GM21717 (cell line): ENCODE measurements around the gene PLPP1.

Experiments used
- ATAC-seq: cut with Tn5 transposase; IDR thresholded peaks from one replicate; pipeline ENCODE4 v1.9.1; 2021; ENCODE audit warnings: mild to moderate bottlenecking, moderate library complexity; ENCODE audit not compliant: unreplicated experiment

The PLPP1 gene

DNA sequence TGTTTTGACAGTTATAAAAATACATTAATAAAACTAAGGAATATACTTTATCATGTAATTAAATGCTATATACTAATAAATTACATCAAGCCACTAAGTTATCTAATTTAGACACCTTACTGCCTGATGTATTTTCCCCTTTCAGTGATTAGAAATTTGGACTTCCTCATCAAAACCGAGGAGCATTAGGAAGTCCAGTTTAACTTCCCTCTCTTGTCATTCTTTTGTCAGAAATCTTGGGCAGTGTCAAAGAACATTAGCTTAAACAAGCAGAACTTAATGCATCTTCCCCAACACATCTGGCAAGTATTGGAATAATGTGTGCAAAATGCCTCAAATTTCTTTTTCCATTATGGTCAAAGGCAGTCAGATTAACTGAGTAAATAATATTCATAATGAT, 81.6 kb downstream of the PLPP1 start:
- ATAC-seq = no peak

DNA sequence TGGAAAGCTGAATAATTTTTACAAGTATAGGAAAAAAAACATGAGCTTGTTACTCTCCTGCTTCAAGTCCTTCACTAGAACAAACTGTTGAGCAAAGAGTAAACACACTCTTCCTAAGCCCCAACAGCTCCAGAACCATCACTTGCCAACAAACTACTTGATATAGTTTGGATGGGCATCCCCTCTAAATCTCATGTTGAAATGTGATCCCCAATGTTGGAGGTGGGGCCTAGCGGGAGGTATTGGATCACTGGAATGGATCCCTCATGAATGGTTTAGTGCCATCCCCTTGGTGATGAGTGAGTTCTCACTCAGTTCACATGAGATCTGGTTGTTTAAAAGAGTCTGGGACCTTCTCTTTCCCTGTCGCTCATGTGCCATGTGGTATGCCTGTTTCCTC, 82.8 kb downstream of the PLPP1 start:
- ATAC-seq = no peak

DNA sequence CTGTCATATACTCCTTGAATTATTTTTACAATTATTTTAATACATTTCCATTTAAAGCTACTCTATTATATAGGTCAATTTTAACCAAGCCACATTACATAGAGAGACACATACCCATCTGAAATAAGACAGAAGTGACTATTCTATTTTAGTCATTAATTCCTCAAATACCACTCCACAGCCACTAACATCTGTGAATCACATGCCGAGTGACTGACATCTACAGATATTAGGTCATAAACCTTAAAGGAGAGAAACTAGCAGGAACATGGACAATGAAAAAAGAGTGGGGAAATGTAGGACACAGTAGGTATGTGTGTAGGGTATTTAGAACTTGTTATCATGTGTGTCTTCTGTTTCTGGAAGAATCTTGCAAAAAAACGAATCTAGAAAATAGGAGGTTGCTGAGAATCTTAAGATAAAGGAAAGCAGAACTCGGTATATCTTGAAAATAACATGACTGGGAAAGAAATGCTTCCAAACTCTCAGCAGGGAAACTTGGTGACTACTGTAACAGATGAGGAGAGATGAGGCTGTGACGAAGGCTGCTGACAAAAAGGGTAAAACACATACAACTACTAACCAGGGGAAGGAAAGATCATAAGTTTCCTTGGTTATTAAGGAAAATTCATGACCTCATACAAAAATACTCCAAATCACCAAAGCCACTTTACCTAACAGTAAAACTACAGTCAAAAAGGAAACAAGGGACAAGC, 84.6 kb downstream of the PLPP1 start:
- no peak for ATAC-seq

DNA sequence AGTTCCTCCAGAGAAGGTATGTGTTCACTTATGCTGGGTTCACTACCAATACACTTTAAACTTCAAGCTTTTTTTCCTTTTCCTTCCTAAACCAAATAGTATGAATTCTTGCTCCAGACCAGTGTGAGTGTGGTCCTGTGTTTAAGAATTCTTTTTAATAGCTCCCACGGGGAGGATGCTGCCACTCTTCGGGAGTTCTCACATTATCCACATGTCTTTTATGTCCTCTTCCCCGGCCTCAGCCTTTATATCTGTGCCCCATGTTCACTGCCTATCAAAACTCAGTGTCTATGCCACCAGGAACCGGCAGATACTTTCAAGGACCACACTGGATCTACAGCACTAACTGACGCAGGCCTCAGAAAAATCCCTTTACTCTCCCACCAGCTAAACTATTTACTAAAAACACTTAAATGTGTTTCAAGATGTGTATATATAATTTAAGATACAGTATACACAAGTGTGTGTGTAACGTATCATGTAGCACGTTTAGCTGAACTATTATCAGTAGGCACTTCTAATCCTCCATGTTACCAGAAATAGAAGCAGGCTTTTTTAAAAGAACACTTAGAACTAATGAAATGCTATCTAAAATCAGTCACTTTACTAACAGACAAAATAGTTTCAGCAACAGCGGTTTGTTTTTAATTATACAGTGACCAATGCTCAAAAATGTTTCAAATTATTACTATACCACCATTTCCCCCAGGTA, 88.0 kb downstream of the PLPP1 start:
- no peak for ATAC-seq

DNA sequence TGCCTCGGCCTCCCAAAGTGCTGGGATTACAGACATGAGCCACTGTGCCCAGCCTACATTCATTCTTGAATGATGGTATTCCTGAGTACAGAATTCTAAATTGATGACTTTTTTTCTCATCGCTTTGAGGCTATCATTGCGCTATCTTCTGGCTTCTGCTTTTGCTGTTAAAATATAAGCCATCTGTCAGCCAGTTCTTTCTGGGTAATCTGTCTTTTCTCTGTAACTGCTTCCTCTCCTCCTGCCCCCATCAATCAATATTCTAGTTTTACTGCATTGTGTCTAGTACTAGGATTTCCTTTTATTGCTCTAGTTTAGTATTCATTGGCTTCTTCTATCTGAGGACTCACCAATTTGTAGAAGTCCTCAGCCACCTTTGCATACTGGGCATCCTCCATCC, 89.0 kb downstream of the PLPP1 start:
- no peak for ATAC-seq

DNA sequence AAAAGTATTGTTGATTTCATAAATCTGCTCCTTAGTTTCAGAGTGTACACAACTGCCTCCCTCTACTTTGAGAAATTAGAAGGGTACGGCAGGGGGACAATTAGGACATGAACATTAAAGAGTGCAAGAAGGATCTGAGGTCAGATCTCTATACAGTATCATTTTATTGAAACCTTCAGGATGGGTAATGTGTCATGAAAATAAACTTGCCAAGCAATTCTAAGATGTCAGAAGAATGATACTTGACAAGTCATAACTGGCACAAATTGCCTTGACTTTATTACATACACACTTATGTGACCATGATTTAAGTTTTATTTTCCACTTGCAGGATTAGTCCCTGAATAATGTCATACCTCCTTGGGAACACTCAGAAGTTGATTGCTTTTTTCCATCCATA, 92.8 kb downstream of the PLPP1 start:
- ATAC-seq = no peak

DNA sequence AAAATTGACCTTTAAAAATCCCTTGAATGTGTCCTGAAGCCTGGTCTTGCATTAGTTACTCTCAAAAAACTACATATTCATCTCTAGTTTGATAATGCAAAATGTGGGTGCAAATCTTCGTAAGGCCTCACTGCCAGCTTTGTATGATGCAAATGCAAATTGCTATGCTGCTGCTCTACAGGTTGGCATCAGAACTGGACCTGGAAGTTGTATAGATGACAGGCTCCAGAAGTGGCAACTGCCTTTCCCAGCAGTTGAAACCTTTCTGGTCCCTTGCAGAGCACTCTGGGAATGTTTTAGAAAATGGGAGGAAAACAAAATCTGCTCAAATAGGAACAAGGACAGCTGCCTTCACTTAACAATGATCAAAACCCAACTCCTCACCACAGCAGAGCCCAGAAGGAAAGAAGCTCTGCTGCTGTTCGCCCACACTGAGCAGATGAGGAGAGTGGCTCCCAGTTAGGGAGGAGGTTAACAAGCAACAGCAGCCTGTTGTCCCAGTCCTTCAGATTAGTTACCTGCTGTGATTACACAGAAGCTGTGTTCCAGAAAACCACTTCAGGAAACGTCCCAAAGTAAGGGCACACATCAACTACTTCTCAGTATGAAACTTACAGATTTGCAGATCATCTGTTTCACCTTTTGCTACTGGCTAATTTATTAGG, 93.5 kb downstream of the PLPP1 start:
- no peak for ATAC-seq

DNA sequence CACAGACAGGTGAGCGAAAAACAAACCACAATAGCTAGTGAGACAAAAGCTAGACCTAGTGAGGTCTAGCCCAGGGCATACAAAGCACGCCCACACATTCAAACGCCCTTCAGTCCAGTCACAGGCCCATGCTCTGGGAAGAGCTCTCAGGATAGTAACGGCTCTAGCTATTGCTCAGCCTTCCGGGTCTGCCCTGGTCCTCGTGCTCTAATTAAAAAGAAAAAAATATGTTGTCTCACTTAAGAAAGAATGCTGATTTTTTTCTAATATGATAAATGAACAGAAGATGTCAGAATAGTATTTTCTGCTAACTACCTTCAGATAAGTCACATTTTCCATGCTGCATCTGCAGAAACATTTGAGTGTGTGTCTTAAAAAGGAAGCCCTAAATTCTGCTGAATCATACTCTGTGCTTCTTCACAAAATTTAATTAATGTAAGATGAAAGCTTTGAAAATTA, 94.5 kb downstream of the PLPP1 start:
- no peak for ATAC-seq

DNA sequence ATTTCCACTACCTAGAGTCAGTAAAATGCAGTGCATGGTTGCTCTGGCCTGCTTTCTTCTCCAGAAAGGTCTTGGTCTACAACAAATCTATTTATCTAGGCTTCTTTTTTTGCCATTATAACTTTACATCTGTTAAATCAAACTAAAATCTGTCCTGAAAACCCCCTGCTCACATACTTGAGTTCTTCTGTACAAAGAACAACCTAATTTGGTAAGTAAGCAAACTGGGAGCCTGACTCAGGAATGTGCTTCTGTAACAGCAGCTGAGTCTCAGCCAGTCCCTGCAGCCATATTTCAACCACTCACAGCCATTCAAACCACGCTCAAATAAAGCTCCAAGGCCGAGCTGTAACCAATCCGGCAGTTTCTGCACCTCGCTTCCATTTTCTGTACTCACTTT, 95.8 kb downstream of the PLPP1 start:
- no peak for ATAC-seq

DNA sequence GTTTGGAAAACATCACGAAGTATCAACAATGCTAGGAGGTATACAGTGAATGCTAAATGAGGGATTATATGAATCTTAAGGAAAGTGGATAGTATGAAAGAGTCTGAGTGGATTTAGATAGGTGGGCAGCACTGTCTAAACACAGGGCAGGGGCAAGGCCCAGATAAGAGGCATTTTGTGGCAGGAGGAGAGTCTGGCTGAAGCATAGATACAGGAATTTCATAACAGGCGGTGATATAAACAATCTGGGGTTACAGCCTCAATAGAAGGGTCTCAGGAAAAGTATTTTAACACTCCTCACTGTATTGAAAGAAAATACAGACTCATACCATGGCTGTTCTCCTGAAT, 96.9 kb downstream of the PLPP1 start:
- ATAC-seq = no peak

DNA sequence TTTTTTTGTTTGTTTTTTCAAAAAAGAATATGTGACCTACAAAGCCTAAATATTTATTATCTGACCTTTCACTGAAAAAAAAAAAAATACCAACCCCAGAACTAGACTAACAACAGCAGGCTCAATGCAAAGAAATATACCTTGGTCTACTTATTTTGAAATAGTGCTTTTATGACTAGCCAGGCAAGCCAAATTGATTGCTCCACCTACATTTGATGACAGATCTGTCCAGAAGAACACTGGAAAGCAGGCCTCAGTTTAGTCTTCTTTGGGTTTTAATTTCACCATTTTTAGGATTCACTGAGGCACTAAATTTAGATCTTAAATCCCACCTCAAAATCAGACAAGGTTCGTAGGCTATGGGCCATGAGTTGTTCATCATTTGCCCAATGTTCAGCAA, 97.3 kb downstream of the PLPP1 start:
- no peak for ATAC-seq

DNA sequence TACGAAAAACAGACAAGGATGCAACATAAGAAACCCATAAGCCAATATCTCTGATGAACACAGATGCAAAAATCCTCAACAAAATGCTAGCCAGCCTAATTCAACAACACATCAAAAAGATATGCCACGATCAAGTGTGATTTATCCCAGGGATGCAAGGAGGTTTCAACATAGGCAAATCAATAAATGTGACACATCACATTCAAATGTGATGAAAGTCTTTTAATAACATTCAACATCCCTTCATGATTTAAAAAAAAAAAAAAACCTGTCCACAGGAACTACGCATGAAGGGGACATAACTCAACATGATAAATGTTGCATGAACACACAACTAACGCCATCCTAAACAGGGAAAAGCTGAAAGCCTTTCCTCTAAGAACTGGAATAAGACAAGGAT, 102.2 kb downstream of the PLPP1 start:
- no peak for ATAC-seq

DNA sequence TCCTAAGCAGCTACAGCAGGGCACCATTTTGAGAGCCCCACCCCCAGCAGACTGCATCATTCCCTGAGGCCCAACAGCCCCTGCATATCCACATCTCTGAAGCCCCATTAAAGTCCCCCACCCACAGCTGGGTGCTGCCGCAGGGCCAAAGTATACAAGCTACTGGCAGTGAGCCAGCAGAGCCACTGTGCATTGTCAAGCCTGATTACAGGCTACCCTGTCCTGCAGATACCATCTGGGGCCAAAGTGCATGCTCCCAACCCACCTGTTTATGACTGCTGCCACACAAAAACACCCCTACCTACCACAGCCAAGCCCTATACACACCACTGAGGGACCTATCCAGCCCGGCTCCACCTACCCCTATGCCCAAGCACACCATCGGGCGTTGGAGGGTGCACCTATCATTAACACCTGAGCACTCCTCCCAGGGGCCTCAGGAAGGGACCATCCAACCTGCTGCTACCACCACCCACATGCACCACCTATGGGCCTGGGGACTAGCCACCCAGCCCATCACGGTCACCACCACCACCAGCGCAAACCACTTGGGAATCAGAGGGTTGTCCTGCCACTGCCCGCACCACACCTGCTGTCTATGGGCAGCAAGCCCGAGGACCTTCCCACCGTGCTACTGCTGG, 105.0 kb downstream of the PLPP1 start:
- ATAC-seq = no peak

DNA sequence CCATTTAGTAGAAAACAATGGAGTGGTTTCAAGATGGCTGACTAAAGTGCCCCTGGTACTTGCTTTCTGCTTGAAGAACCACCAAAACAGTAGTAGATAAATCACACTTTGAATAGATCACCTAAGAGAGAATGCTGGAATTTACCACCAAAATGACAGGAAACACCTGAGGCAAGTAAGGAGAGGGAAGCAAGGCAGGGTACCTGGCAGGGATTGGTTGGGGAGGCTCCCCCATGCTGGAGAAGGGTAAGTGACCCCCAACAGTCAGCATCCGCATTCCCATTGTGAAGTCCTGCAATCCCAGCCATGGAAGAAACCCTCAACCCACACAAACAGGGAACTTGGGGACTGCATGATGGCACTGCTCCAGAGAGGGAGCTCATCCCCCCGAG, 105.5 kb downstream of the PLPP1 start:
- ATAC-seq = no peak

DNA sequence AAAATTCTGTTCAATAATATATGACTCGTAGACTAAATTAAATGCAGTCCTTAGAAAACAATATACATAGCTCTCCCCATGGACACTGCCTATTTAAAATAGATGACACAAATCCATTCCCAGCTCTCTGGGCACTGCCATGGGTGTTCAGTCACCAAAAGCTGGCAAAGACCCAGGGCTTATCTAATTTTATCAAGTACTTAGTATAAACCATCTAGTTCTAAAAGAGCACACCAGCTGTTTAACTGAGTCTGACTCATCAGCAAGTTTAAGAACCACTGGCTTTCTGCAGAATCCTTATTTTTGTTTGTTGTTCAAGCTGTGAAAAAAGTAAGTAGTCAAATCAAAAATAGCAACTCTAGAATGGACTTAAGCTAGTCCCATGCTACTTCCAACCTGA, 107.6 kb downstream of the PLPP1 start:
- ATAC-seq = no peak

DNA sequence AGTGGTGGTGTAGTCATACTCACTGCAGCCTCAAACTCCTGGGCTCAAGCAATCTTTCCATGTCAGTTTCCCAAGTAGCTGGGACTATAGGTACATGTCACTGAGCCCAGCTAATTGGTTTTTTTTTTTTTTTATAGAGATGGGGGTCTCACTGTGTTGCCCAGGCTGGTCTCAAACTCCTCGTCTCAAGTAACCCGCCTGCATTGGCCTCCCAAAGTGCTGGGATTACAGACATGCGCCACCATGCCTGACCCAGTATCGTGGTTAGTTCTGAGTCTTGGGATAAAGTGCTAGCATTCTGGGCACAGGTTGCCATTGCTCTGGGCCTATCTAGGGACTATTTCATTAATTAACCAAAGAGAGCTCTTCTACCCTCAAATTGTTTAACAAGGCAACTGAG, 108.3 kb downstream of the PLPP1 start:
- no peak for ATAC-seq

DNA sequence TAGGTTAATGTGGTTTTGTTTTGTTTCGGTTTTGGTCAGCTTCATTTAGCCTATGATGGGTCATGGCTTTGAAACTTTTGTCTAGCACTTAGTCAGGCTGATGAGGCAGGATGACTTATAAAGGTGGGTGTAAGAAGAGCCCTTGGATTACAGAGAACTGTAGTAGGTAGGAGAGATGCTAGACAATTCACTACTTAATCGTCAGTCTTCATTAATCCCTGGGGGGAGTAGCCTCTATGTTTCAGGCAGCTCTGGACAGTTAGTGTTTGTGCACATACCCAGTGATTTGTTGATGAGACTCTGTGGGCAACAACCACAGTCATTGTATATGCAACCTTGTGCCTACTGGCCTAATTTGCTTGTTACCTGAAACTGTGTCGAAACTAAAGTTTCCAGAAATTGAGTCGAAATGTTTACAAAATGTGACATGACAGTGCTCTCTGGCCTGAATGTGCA, 113.7 kb downstream of the PLPP1 start:
- peak; percentile 83 for ATAC-seq

DNA sequence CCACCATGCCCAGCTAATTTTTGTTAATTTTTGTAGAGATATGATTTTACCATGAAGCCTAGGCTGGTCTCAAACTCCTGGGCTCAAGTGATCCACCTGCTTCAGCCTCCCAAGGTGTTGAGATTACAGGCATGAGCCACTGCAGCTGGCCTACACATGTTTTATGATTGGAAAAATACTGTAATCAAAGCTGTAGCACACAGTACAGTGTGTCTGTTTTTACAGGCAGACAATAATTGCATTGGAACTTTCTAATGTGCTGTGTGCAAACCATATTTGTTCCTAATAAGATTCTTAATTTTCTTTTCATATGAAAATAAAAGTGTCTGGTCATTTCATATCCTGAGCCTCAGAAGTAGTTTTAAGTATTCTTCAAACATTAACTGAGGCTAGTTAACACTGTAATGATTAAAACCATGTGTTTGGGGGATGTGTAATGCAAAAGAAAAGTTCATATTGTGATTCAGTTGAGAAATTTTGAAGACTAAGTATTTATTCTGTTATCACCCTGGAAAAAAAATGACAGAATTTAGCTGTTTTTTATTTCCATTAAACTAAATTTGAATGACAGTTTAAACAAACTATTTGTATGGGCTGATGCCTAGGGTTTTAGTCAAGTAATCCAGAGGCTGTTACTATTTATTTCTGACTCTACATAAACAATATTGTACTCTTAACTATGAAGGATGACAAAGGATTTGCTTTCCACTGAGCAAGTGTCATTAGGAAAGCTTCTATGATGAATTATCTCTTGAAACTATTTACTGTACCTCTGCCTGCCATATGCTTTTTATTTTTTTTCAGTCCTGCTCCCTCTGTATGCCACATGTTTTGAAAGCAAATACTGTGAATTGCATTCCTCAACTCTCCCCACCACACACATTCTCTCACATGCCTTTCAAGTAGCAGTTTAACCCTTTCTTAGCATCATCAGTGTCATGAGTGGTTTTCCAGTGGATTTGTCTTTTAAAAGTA, 115.5 kb downstream of the PLPP1 start:
- no peak for ATAC-seq

DNA sequence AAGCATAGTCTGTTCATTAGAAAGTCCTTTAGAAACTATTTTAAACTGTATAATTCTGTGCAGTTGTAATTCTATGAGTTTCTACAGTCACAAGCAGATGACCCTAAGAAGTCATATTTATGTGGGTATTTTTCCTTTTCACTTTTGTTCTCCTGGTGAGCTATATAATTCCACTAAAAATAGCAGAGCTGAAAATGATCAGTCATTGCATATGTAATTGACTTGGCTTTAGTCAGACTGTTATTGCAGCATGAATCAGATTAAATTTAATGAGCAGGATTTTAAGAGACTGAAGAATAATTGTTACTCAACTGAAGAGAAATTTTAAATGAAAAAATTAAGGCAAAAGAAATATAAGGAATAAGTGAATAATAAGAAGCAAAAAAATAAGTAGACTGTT, 118.5 kb downstream of the PLPP1 start:
- ATAC-seq = no peak

DNA sequence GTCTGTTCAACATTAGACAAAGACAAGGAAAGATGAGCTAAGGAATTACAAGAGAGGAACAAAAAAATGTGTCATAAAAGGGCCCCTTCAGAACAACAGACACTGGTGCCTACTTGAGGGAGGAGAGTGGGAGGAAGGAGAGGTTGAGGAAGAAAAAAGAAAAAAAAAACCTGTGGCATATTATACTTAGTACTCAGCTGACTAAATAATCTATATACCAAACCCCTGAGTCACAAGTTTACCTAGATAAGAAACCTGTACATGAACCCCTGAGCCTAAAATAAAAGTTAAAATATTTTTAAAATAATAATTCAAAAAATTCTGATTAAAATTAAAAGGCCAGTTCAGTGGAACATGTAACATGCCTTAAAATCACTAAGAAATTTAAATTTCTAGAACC, 119.7 kb downstream of the PLPP1 start:
- no peak for ATAC-seq

DNA sequence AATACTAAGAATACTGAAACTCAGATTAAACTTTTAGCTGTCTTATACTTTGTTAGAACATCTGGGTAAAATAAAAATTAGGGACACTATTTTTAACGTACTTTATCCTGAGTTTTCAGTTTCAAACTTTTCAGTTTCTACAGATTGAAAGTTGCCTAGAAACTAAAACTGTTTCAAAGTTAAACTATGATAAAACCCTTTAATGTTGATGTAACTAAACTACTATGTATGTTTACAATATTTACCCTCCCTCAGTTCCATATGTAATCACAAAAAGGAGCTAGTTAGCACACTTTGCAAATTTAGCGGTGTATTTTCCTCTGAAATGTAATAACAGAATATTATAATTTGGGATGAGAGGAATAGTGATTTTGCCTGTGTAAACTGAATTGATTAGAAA, 121.1 kb downstream of the PLPP1 start:
- ATAC-seq = no peak
